GM18498 (cell line): Measurements from ENCODE around the gene COG8.
"Not testable (repeated sequence)": the region's sequence is repeated elsewhere in the genome, so short reads cannot be mapped to it uniquely, and the experiment has no call there.

Experiments
- ATAC-seq: cut with Tn5 transposase; IDR thresholded peaks from one replicate; pipeline ENCODE4 v1.9.1; 2021; ENCODE audit warnings: mild to moderate bottlenecking, moderate library complexity; ENCODE audit not compliant: unreplicated experiment

The COG8 gene, protein sequence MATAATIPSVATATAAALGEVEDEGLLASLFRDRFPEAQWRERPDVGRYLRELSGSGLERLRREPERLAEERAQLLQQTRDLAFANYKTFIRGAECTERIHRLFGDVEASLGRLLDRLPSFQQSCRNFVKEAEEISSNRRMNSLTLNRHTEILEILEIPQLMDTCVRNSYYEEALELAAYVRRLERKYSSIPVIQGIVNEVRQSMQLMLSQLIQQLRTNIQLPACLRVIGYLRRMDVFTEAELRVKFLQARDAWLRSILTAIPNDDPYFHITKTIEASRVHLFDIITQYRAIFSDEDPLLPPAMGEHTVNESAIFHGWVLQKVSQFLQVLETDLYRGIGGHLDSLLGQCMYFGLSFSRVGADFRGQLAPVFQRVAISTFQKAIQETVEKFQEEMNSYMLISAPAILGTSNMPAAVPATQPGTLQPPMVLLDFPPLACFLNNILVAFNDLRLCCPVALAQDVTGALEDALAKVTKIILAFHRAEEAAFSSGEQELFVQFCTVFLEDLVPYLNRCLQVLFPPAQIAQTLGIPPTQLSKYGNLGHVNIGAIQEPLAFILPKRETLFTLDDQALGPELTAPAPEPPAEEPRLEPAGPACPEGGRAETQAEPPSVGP

DNA sequence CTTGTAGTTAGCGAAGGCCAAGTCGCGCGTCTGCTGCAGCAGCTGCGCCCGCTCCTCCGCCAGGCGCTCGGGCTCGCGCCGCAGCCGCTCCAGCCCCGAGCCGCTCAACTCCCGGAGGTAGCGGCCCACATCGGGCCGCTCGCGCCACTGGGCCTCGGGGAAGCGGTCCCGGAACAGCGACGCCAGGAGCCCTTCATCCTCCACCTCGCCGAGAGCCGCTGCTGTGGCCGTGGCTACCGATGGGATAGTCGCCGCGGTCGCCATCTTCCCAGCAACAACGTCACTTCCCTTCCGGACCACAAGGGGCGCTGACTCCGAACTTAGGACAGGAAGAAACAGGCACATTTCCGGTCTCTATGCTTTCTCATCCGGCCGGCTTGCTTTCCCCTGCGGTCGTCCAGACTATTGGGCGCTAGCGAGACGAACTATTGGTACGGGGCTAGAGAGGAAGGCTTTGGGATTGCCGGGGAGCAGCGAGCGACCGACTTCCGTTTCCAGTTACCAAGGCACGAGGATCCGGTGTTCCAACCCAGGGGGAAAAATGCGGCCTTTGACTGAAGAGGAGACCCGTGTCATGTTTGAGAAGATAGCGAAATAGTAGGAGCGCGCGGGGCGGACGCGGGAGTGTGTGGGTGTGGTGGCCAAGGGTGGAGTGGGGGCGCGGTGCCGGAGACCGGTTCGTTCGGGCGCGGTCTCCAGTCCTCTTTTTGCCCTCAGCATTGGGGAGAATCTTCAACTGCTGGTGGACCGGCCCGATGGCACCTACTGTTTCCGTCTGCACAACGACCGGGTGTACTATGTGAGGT lies at the start of gene COG8, which contains the start of gene NIP7:
COG8 (minus strand) TSS at position 276 of the 806 bp plus-strand sequence; CDS start at position 264, 12 bp downstream.
NIP7 (plus strand) TSS at position 484 of the 806 bp plus-strand sequence; CDS start at position 542, 58 bp downstream.
- ATAC-seq: peak; percentile 91

DNA sequence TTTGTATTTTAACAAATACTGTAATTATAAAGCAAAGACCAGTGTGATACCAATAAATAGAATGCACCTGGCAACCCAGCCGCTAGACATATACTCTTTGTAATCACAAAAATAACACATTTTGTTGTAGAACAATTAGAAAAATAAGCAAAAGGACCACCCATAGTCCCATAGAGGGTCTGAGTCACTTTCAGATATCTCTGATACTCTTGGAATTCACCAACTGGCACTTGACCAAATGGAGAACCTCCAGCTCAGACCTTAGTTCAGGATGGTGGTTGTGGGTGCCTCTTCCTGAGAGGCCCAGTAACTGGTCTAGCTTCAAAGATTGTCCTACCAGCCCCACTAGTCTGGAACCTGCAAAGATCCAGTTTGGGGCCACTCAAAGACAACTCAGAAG lies 47.2 kb upstream of the COG8 start:
- ATAC-seq: no peak

DNA sequence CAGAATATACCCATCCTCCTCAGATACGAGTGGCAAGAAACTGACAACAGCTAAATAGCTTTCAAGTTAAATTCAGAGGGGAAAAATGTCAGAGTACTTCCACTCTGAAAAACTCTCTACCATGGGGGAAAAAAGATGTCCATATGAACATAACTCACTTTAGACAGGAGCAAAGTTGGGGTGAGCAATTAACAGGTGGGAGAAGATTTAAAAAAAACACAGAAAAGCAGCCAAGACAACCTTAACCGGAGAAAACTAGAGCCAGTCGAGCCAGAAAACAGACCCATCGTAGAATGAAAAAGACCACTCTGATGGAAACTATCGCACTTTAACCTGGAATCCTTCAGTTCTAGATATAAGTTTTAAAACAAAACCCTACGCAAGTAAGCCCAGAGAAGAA lies 45.6 kb upstream of the COG8 start:
- no peak for ATAC-seq

DNA sequence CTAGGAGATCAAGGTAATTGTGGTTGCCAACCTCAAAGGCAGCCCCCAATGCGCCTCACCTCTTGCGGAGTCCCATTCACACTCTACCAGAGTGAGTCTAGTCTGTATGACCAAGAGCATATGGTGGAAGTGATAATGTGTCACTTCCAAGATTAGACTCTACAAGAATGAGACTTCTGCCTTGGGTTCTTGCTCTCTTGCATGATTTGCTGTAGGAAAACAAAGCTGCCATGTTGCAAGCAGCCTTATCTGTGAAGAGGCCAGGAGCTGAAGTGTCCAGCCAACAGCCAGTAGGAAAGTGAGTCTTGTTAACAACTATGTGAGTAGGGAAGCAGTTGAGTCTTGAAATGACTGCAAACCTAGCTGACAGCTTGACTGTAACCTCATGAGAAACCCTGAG lies 43.1 kb upstream of the COG8 start:
- no peak for ATAC-seq

DNA sequence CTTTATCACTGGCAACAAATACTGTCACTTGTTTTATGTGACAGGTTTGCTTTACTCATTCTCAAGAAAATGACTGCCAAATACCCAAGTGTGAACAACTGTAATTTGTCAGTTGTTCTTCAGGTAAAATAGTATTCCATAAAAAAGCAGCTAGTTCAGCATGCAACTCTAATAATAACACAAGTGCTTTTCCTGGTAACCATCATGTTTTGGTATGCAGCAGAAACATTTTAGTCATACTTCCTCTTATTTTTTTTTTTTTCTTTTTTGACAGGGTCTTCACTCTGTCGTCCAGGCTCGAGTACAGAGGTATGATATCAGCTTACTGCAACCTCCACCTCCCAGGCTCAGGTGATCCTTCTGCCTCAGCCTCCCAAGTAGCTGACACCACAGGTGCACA lies 41.9 kb upstream of the COG8 start:
- no peak for ATAC-seq

DNA sequence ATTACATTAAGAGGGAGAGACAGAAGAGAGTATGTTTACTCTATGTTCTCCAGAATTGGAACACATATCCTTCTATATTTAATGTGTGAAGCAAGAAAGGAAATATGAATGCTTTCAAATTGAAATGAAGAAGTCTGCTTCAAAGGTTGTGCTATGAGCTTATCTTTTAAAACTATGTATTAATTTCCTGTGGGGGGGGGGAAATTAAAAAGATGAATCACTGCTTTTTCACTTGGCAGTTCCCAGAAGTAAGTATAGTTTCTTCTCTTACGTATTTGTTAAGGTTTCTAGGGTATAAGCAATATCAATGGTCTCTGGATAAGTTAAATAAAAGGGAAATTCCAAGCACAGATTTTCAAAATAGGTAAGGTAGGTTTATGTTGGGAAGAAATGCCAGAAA lies 39.4 kb upstream of the COG8 start:
- no peak for ATAC-seq

DNA sequence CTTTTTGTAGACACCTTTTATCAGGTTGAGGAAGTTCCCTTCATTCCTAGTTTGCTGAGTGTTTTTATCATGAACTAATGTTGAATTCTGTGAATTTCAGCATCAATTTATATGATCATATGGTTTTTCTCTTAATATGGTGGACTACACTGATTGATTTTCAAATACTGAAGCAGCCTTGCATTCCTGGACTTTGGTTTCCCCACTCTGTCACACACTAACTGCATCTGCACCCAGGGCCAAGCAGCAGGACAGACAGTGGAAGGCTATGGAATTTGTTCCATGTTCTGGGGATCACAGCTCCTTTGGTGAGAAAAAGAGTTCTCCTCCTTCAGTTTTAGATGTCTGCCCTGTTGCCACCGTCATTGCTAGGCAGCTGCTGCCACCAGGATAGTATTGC lies 38.7 kb upstream of the COG8 start:
- ATAC-seq: no peak

DNA sequence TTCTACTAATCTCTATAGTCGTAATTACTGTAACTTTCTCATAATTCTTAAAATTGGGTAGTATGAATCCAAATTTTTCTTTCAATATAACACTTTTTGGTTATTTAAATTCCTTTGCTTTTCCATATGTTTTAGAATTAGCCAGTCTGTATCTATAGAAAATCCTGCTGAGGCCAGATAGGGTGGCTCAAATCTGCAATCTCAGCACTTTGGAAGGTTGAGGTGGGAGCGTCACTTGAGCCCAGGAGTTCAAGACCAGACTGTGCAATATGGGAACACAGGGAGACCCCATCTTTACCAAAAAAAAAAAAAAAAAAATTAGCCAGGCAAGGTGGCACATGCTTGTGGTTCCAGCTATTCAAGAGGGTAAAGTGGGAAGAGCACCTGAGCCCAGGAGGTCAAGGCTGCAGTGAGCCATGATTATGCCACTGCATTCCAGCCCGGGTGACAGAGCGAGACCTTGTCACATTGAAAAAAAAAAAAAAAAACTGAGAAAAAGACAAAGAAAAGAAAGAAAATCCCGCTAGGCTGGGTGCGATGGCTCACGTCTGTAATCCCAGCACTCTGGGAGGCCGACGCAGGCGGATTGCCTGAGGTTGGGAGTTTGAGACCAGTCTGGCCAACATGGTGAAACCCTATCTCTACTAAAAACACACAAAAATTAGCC lies 37.2 kb upstream of the COG8 start:
- no peak for ATAC-seq

DNA sequence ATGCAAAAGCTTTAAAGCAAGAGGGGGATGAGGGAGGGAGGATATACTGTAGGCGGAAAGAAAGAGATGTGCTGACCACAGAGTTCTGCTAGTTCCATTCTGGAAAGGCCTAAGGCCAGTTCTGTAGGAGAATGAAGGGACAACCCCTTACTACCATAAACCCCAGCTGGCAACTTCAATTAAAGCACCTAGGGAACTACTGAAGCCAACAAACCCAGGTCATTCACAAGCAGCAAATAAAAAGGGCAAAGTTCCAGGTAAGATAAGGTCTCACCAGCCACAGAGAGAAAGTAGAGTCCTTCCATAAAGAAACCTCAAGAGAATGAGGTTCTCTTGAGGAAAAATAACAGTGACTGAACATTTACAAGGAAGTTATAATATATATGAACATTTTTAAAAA lies 33.7 kb upstream of the COG8 start:
- ATAC-seq: no peak

DNA sequence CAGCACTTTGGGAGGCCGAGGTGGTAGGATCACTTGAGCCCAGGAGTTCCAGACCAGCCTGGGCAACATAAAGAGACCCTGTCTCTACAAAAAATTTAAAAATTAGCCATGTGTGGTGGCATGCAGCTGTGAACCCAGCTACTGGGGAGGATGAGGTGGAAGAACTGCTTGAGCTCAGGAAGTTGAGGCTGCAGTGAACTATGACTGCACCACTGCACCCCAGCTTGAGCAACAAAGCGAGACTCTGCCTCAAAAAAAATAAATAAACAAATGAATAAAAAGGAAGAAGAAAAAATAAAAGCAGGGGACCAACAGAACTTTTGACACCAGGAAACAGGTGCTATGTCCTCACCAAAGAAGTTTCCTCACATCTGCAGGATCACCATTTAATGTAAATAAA lies 32.2 kb upstream of the COG8 start:
- no peak for ATAC-seq

DNA sequence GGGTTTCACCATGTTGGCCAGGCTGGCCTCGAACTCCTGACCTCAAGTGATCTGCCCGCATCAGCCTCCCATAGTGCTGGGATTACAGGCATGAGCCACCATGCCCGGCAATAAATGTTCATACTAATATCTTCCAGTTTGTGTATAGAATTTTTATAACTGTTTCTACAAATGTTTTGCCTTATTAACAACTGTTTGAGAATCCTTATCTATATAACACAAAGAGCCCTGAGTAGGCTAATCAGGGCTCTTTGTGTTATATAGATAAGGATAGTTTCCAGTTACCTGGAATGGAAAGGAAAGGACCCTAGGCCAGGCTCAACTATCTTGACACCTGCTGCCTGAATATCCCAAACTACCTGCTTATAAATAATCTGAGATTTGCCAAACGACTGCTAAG lies 29.5 kb upstream of the COG8 start:
- no peak for ATAC-seq

DNA sequence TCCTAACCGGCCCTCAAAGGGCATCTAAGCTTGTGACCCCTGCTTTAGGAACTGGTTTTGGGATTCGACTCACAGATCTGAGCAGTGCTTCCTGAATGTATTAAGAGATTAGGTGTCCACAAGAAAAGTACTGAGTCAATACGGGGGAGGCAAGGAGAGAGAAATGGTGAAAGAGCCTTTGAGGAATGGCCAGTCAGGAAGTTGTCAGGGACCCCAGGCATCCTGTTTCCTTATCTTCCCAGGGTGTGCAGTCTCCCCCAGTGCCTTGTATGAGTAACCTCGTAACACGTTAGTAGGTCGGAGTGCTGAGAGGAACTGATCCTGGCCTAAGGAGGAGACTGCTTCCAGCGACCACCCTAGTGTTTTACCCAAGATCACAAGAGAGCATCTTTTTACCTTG lies 28.6 kb upstream of the COG8 start:
- ATAC-seq: no peak

DNA sequence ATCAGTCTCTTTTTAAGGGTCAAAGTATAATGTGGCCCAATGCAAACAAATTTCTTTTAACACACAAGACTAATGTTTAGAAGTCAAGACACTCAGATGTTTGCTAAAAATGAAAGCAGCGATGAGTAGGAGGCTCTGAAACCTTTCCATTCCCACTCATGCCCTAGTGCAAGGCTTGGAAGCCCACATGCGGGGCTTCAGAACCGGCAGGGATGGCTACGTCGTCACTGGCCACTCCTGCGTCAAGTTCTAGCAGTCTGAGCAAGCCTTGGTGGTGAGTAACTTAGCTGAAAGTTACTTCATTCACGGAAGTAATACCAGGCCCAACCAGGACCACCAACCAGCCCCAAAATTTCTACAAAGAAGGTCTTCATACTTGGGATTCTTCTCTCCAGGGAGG lies 27.1 kb upstream of the COG8 start:
- ATAC-seq: no peak

DNA sequence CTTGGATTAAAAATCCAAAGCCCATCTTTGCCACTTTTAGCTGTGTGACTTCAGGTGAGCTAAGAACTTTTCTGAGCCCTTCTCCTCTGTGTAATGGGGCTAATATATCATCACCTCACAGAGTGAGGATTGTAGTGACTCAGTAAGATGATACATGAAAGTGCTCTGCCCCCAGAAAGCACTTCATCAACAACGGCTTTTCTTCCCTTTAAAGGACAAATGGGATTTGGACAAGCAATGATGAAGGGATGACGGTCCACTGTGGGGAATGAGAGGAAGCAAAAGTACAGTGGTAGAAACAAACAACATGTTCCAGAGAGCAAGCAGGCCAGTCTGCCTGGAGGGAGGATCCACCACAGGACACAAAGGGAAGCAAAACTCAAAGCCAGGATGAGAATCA lies 26.5 kb upstream of the COG8 start:
- no peak for ATAC-seq

DNA sequence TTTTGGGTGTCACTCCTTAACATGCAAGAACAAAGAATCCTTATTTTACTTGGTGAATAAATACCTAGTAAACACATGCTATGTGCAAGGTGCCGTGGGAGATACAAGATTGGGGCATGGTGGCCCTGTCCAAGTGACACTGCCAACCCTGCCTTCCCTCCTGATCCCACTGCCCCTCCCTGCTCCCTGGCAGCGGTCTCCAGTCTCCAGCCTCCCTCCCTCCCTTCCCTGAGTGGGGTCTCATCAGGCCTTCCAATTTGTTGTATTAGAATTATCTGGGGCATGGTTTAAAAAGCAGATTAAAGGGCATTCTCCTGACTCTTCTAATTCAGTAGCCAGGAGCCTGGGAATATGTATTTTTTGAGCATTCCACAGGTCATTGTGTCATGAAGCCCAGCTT lies 24.7 kb upstream of the COG8 start:
- ATAC-seq: no peak

DNA sequence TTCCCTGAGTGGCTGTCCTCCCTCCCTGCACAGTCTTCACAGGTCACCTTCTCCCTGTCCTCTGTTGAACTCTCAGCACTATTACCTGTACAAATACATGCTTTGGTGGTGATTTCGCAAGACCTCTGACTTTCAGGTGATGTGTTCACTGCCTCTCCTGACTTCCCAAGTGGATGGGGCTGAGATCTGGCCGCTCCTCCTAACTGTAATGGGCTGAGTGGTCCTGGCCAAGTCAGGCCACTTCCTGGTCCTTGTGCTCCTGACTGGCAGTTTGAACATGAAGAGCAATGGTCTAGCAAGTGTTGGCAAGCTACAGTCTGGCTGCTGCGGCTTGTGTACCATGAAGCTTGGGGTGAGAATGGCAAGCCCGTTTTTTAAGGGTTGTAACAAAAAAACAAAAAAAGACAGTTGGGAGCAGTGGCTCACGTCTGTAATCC lies 23.9 kb upstream of the COG8 start:
- ATAC-seq: no peak

DNA sequence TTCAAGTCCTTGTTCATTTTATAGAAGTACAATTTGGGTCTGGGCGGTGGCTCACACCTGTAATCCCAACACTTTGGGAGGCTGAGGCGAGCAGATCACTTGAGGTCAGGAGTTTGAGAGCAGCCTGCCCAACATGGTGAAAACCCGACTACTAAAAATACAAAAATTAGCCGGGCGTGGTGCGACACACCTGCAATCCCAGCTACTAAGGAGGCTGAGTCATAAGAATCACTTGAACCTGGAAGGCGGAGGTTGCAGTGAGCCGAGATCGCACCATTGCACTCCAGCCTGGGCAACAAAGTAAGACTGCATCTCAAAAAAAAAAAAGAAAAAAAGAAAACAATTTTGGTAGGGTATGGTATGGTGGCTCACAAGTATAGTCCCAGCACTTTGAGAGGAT lies 20.7 kb upstream of the COG8 start:
- not testable (repeated sequence) for ATAC-seq

DNA sequence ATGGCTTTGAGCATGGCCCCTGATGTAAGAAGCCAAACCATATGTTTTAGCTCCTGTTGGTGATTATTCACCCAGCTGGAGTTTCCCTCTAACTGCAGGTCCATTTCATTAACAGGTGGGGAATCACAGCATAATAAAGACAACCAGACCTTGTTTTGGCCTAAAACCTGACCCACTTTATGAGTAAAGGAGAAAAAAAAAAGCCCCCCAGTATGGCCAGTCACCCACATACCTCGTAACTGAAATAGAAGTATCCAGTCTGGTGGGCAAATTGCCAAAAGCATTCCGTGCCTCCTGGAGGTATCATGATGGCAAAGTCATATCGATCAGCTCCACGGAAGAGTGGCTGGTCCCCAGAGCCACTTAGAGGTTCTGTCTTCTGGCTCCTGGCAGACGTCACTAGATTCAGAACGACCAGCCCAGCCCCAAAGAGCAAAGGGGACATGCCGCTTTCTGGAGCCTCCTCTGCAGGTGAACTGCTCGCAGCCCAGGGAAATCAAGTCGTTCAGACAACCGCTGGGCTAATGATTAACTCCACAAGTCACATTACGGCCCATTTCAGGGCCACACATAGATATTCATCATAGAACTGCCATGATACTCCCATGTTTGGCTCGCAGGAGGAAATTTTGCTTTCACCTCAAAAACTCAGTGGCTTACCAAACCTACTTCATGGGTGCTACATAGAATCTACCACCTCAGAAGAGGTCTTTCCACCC lies 12.1 kb upstream of the COG8 start, which contains the start of gene TMED6:
TMED6 (minus strand) TSS at position 478 of the 719 bp plus-strand sequence; CDS start at position 445, 33 bp downstream.
- ATAC-seq: no peak

DNA sequence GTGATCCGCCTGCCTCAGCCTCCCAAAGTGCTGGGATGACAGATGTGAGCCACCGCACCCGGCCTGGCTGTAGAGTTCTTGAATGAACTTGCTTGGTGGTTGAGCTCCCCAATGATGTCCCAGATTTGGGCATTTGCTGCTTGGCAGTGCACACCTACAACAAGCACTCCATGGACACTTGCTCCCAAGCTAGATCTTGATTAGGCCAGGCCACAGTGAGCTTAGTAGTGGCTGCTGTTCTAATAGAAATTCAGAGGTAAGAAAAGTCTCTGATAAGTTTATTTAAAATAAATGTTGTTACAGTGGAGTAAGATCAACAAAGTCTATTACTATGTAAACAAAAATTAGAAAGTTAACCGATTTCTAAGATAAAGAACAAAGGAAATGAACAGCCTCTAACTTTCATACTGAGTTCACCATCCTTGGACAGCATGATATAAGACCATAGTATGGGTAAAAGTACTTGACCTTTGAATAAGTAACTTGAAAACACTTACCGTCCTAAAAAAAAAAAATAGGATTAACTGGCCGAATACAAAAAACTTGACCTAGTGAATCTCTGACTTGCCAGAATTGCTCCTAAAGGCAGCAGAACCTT lies 11.3 kb upstream of the COG8 start:
- ATAC-seq: no peak

DNA sequence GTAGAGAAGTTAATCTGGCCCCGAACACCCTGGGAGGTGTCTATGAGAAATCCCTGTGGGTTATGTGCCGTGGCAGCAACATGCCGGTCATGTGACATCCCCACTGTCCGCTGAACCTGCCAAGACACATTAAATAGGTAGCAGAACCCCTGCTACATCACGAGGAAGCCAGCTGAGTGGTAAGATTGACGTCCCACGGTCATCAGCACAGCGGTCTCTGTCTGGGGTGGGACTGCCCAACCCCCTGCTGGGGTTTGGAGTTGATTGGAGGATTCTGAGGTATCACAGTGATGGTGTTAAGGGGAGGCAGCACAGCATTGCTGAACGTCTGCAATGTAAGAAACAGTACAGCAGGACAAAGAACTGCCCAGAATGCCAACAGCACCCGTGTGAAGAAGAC lies 10.2 kb upstream of the COG8 start:
- ATAC-seq: no peak
